HepG2 (cell line): ENCODE data around the gene VIPR1. TPM values are rescaled to one million over a fixed set of nuclear protein-coding genes. Genes with fewer than 3 reads are reported as not detected.

Experiments
- ATAC-seq: fragments of 200-7000 bp; cut with Tn5 transposase; 3 replicates; pipeline ENCODE4 v1.9.1; 2020; ENCODE audit warnings: mild to moderate bottlenecking, moderate library complexity
- BruUV-seq: library from RNA; stranded (reverse); fragments of 400-500 nt; replicated peaks from 2 replicates; lab custom pipeline; 2021; lab: Mats Ljungman, UMichigan
- CTCF ChIA-PET: fragments of 300-600 bp; formaldehyde crosslinking; extraction: SDS; loops from one replicate; lab custom pipeline; 2021; ENCODE audit warnings: low total read pairs, inconsistent platforms, low intra/inter-chr PET ratio; lab: Yijun Ruan, JAX
- POLR2A ChIA-PET: fragments of 350-600 bp; sonication (Branson Sonifier 250); formaldehyde crosslinking; loops from one replicate; lab custom pipeline; 2020; ENCODE audit warnings: antibody characterized with exemption, inconsistent platforms; lab: Yijun Ruan, JAX
- DNase-seq: peaks from one replicate; pipeline ENCODE4 v3.0.0-alpha.2; 2015; ENCODE audit warnings: low spot score
- FAIRE-seq: peaks from 3 replicates; lab custom pipeline; 2011; peaks lifted over from hg19 to GRCh38; lab: Jason Lieb, UNC
- H2AFZ ChIP-seq: one replicate; pipeline ENCODE4 v1.6.1; 2011; ENCODE audit warnings: low read length, inconsistent platforms
- H3K27ac ChIP-seq: fragments of 300-600 bp; 3 replicates; pipeline ENCODE4 v1.8.0; 2011; ENCODE audit warnings: mixed run types, mild to moderate bottlenecking, mixed read lengths, low read length, inconsistent platforms; ENCODE audit not compliant: insufficient read depth; ENCODE audit errors: extremely low read length
- H3K27me3 ChIP-seq, 2 experiments: fragments of 200-600 bp in 1 of 2; 2 replicates in 1 of 2; 3 replicates in 1 of 2; pipeline versions ENCODE4 v1.6.0 to v1.8.0; 2011; ENCODE audit warnings: low read length in 2 of 2, mild to moderate bottlenecking in 2 of 2, moderate library complexity in 2 of 2, inconsistent platforms in 1 of 2; ENCODE audit not compliant: insufficient read depth in 2 of 2, control insufficient read depth in 1 of 2
- H3K36me3 ChIP-seq, 2 experiments: fragments of 200-600 bp in 1 of 2; replicated peaks in 1 of 2; 2 replicates in 1 of 2; 3 replicates in 1 of 2; pipeline versions ENCODE4 v1.5.1 to v1.8.0; 2011; ENCODE audit warnings: low read length in 2 of 2, inconsistent platforms in 1 of 2; ENCODE audit not compliant: insufficient read depth in 2 of 2, control insufficient read depth in 1 of 2
- H3K4me1 ChIP-seq: 2 replicates; pipeline ENCODE4 v1.5.1; 2012; ENCODE audit warnings: low read length, inconsistent platforms; ENCODE audit not compliant: insufficient read depth
- H3K4me2 ChIP-seq: 2 replicates; pipeline ENCODE4 v1.6.0; 2011; ENCODE audit warnings: low read depth, low read length, inconsistent platforms
- H3K4me3 ChIP-seq, 3 experiments: fragments of 200-600 bp in 1 of 3; sonication (generic), shearing (Covaris generic) in 1 of 3; replicated peaks in 1 of 3; 2 replicates each; pipeline ENCODE4 v1.5.1; 2011 to 2016; ENCODE audit warnings: low read length in 3 of 3, inconsistent platforms in 2 of 3, low read depth in 2 of 3, mild to moderate bottlenecking in 2 of 3, control low read depth in 1 of 3, mixed read lengths in 1 of 3; ENCODE audit not compliant: insufficient read depth in 1 of 3
- H3K79me2 ChIP-seq: one replicate; pipeline ENCODE4 v1.6.1; 2011; ENCODE audit warnings: low read length, inconsistent platforms; ENCODE audit not compliant: insufficient read depth
- H3K9ac ChIP-seq: 2 replicates; pipeline ENCODE4 v1.6.0; 2011; ENCODE audit warnings: mild to moderate bottlenecking, low read depth, low read length, inconsistent platforms; ENCODE audit not compliant: insufficient read depth
- H3K9me3 ChIP-seq: 2 replicates; pipeline ENCODE4 v1.5.1; 2012; ENCODE audit warnings: mild to moderate bottlenecking, low read length
- H4K20me1 ChIP-seq: 2 replicates; pipeline ENCODE4 v1.6.0; 2011; ENCODE audit warnings: inconsistent platforms, mild to moderate bottlenecking, low read length, moderate library complexity; ENCODE audit not compliant: insufficient read depth
- DNMT1 ChIP-seq: sonication (generic); formaldehyde crosslinking; IDR thresholded peaks from 2 replicates; pipeline ENCODE4 v1.5.1; 2020; ENCODE audit warnings: mild to moderate bottlenecking, missing genetic modification reagents
- ETV6 ChIP-seq: sonication (generic); formaldehyde crosslinking; conservative IDR thresholded peaks from 2 replicates; pipeline ENCODE4 v1.4.0; 2020; ENCODE audit warnings: missing genetic modification reagents
- HOXA7 ChIP-seq: sonication (generic); formaldehyde crosslinking; IDR thresholded peaks from 2 replicates; pipeline ENCODE4 v1.8.1; 2022; ENCODE audit warnings: mild to moderate bottlenecking, missing genetic modification reagents, moderate library complexity
- NFIB ChIP-seq: sonication (generic); formaldehyde crosslinking; IDR thresholded peaks from 2 replicates; pipeline ENCODE4 v1.9.0; 2021; ENCODE audit warnings: missing genetic modification reagents, mild to moderate bottlenecking, borderline replicate concordance
- PHF21A ChIP-seq: sonication (generic); formaldehyde crosslinking; IDR thresholded peaks from 2 replicates; pipeline ENCODE4 v1.5.0; 2020; ENCODE audit warnings: mild to moderate bottlenecking, missing genetic modification reagents
- RARG ChIP-seq: sonication (generic); formaldehyde crosslinking; IDR thresholded peaks from 2 replicates; pipeline ENCODE4 v1.4.0; 2020; ENCODE audit warnings: low read depth, mild to moderate bottlenecking, missing genetic modification reagents
- RNF2 ChIP-seq: fragments of 450-650 bp; conservative IDR thresholded peaks from 2 replicates; pipeline ENCODE4 v1.6.1; 2016; ENCODE audit warnings: low read depth
- SMARCC2 ChIP-seq: fragments of 450-650 bp; IDR thresholded peaks from 2 replicates; pipeline ENCODE4 v1.6.1; 2017; ENCODE audit warnings: antibody characterized with exemption, mild to moderate bottlenecking
- TOE1 ChIP-seq: sonication (generic); formaldehyde crosslinking; IDR thresholded peaks from 2 replicates; pipeline ENCODE4 v1.4.0; 2020; ENCODE audit warnings: mild to moderate bottlenecking, missing genetic modification reagents
- ZFP90 ChIP-seq: sonication (generic); formaldehyde crosslinking; IDR thresholded peaks from 2 replicates; pipeline ENCODE4 v1.8.0; 2022; ENCODE audit warnings: missing genetic modification reagents, mild to moderate bottlenecking, inconsistent platforms, borderline replicate concordance
- ZNF468 ChIP-seq: sonication (generic); formaldehyde crosslinking; IDR thresholded peaks from 2 replicates; pipeline ENCODE4 v1.8.0; 2022; ENCODE audit warnings: mild to moderate bottlenecking, moderate library complexity, missing genetic modification reagents
- ZNF530 ChIP-seq: sonication (generic); formaldehyde crosslinking; IDR thresholded peaks from 2 replicates; pipeline ENCODE4 v1.5.0; 2020; ENCODE audit warnings: low read depth, mild to moderate bottlenecking, missing genetic modification reagents
- ZNF567 ChIP-seq: sonication (generic); formaldehyde crosslinking; IDR thresholded peaks from 2 replicates; pipeline ENCODE4 v1.8.1; 2023; ENCODE audit warnings: mild to moderate bottlenecking, missing genetic modification reagents, borderline replicate concordance
- ZNF572 ChIP-seq: sonication (generic); formaldehyde crosslinking; IDR thresholded peaks from 2 replicates; pipeline ENCODE4 v1.5.1; 2020; ENCODE audit warnings: mild to moderate bottlenecking, missing genetic modification reagents
- ZNF615 ChIP-seq: sonication (generic); formaldehyde crosslinking; IDR thresholded peaks from 2 replicates; pipeline ENCODE4 v1.5.0; 2020; ENCODE audit warnings: mild to moderate bottlenecking, missing genetic modification reagents, borderline replicate concordance
- WGBS: methylation state at CpG from one replicate; pipeline ENCODE4 v1.1.6; 2017; ENCODE audit warnings: low lambda C conversion rate; 5-methylcytosine and 5-hydroxymethylcytosine counted together
- in situ Hi-C: cut with HindIII; loops from 2 replicates; pipeline ENCODE4 v1.10.0; 2017; ENCODE audit warnings: low pct_unique_long_range_greater_than_20kb; ENCODE audit not compliant: extremely low pct_ligation_motif_present
- intact Hi-C: fragments of 100-400 bp; cut with micrococcal nuclease; formaldehyde crosslinking; loops from one replicate; pipeline ENCODE4 v1.10.0; 2022; ENCODE audit not compliant: unreplicated experiment
- polyA plus RNA-seq, 8 experiments: library from polyadenylated mRNA; depleted of rRNA in 3 of 8; stranded (reverse) in 7 of 8; unstranded in 1 of 8; fragments of >200 nt; fragmentation: Illumina TruSeq in 4 of 8; extraction: Trizol in 4 of 8; gene quantifications; 2 replicates each; pipeline versions ENCODE4 v1.2.1 to v1.2.3, GENCODE V29; 2011 to 2016; ENCODE audit warnings: low read depth in 4 of 8, missing spikeins in 1 of 8, mixed read lengths in 1 of 8; ENCODE audit not compliant: insufficient read depth in 1 of 8
- total RNA-seq, 5 experiments: library from RNA; depleted of rRNA; stranded (reverse); fragments of >200 nt; fragmentation: Illumina TruSeq; extraction: Trizol; gene quantifications; 2 replicates each; pipeline ENCODE4 v1.2.3, GENCODE V29; 2016; ENCODE audit warnings: low read depth in 1 of 5
- TF ChIP-seq, protein P1 (sequence below), 2 experiments: sonication (generic) in 1 of 2; formaldehyde crosslinking in 1 of 2; IDR thresholded peaks; 2 replicates each; pipeline versions ENCODE4 v1.5.1 to v1.6.1; 2011 to 2020; ENCODE audit warnings: borderline replicate concordance in 1 of 2, low read depth in 1 of 2, low read length in 1 of 2, mild to moderate bottlenecking in 1 of 2, missing genetic modification reagents in 1 of 2, moderate library complexity in 1 of 2
- TF ChIP-seq, protein P2 (sequence below): sonication (generic); formaldehyde crosslinking; IDR thresholded peaks from 2 replicates; pipeline ENCODE4 v1.4.0; 2020; ENCODE audit warnings: mild to moderate bottlenecking, missing genetic modification reagents

The VIPR1 gene
- total and polyA plus RNA-seq, 2 of the 13 experiments (the other 11 are each of a cell fraction or from before 2014, with no cell fraction given): 0.04 to 0.11 TPM

DNA sequence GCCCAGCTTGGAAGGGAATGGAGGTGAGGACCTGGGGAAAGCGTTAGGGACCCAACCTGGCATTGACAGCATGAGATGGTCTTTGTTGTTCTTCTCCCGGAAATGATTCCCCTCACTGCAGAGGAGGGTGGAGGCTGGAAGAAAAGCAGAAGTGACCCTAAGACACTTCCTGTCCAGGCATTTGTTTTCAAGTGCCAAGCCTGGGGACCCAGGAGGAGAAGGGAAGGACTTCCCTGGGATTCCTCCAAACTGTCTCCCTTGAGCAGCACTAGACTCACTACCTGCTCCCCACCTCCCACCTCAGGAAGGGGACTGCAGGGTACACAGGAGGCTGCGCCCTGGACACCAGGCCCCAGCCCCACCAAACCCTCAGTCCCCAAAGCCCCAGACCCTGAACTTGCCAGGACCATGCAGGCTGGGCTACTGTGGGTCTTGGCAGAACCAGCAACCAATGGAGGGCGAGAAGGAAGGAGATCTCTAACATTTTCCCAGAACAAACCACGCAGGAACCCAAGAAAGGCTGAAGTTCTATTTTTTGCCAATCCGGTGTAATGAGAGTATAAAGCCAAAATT is 9.8 kb upstream of the VIPR1 start:
- Histone ChIP-seq H4K20me1 (no peaks in the 10 kb centered on the region), H3K4me2 (no peak overlapping the region), H3K9me3 (no peaks in the 10 kb centered on the region), H3K9ac (no peak overlapping the region), H3K4me1 (peaks cover 14% of the 10 kb centered on the region), H3K4me3 (no peak overlapping the region), H3K27me3 (peaks cover 0 to 4% of the 10 kb centered on the region in 2 experiments; a peak in 2 of 5 replicates), H3K79me2 (no peaks in the 10 kb centered on the region), H2AFZ (no peak overlapping the region), H3K27ac (no peak overlapping the region), H3K36me3 (no peaks in the 10 kb centered on the region)
- ChIA-PET POLR2A (no interaction called here), CTCF (no interaction called here)
- FAIRE-seq (no peak), DNase-seq (no peak), ATAC-seq (no peak)
- no TSS peak for BruUV-seq
- TF ChIP-seq ZNF572 (CRISPR knock-in tag): no peak
- TF ChIP-seq, protein P1, sequence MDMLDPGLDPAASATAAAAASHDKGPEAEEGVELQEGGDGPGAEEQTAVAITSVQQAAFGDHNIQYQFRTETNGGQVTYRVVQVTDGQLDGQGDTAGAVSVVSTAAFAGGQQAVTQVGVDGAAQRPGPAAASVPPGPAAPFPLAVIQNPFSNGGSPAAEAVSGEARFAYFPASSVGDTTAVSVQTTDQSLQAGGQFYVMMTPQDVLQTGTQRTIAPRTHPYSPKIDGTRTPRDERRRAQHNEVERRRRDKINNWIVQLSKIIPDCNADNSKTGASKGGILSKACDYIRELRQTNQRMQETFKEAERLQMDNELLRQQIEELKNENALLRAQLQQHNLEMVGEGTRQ (IDR thresholded peaks at IDR 0.05; ENCODE audit: low read depth, low read length): no peak
- TF ChIP-seq, protein P1 (CRISPR knock-in tag; IDR thresholded peaks at IDR 0.05; ENCODE audit: borderline replicate concordance): no peak
- no peak for TF ChIP-seq ETV6 (CRISPR knock-in tag)
- TF ChIP-seq TOE1 (CRISPR knock-in tag): no peak
- no peak for TF ChIP-seq ZNF530
- TF ChIP-seq ZNF615: no peak
- no peak for TF ChIP-seq DNMT1 (CRISPR knock-in tag)
- TF ChIP-seq ZFP90: no peak
- TF ChIP-seq NFIB (CRISPR knock-in tag): no peak
- TF ChIP-seq RNF2: no peak
- no peak for TF ChIP-seq ZNF468
- no peak for TF ChIP-seq SMARCC2
- no peak for TF ChIP-seq HOXA7 (CRISPR knock-in tag)
- TF ChIP-seq PHF21A (CRISPR knock-in tag): no peak
- TF ChIP-seq ZNF567: no peak
- TF ChIP-seq RARG: no peak
- TF ChIP-seq, protein P2, sequence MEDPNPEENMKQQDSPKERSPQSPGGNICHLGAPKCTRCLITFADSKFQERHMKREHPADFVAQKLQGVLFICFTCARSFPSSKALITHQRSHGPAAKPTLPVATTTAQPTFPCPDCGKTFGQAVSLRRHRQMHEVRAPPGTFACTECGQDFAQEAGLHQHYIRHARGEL: no peak
- intact Hi-C loops: no loop called here
- WGBS: 16% methylated on average over 6 of the region's 6 CpGs
- in situ Hi-C loops: no loop called here
